HEK293 (cell line): Measurements from ENCODE around the gene CRABP2.

Experiments used
- CTCF ChIA-PET: fragments of 350-600 bp; formaldehyde crosslinking; extraction: SDS; loops from one replicate; lab custom pipeline; 2021; ENCODE audit warnings: antibody characterized with exemption; lab: Yijun Ruan, JAX
- POLR2A ChIA-PET: fragments of 300-600 bp; formaldehyde crosslinking; extraction: SDS; loops from one replicate; lab custom pipeline; 2020; ENCODE audit warnings: antibody characterized with exemption, inconsistent platforms; lab: Yijun Ruan, JAX
- H3K27ac ChIP-seq: fragments of 200-500 bp; sonication (Bioruptor generic); 2 replicates; pipeline ENCODE4 v1.5.1; 2014; ENCODE audit warnings: low read depth, low read length, control low read depth, inconsistent platforms; ENCODE audit errors: extremely low read depth
- H3K36me3 ChIP-seq, 2 experiments: fragments of 200-500 bp in 1 of 2; sonication (Bioruptor generic) in 1 of 2; 1 replicate in 1 of 2; 2 replicates in 1 of 2; pipeline ENCODE4 v1.5.1; 2014 to 2017; ENCODE audit warnings: inconsistent platforms in 2 of 2, low read length in 2 of 2; ENCODE audit not compliant: control insufficient read depth in 2 of 2, insufficient read depth in 1 of 2
- H3K4me1 ChIP-seq: fragments of 200-500 bp; sonication (Bioruptor generic); 2 replicates; pipeline ENCODE4 v1.5.1; 2014; ENCODE audit warnings: mild to moderate bottlenecking, low read length, inconsistent platforms; ENCODE audit not compliant: control insufficient read depth, insufficient read depth
- H3K4me3 ChIP-seq: 2 replicates; pipeline ENCODE4 v1.5.1; 2011; ENCODE audit warnings: low read depth, mild to moderate bottlenecking, control low read depth, low read length, moderate library complexity
- H3K9me3 ChIP-seq: fragments of 200-500 bp; sonication (Bioruptor generic); 2 replicates; pipeline ENCODE4 v1.5.1; 2014; ENCODE audit warnings: low read depth, low read length, inconsistent platforms; ENCODE audit not compliant: control insufficient read depth, insufficient read depth
- CTCF ChIP-seq: fragments of 450-650 bp; formaldehyde crosslinking; IDR thresholded peaks from 2 replicates; pipeline ENCODE4 v1.5.1; 2016; ENCODE audit warnings: missing biosample characterization, missing genetic modification characterization
- GLI4 ChIP-seq: fragments of 450-650 bp; formaldehyde crosslinking; IDR thresholded peaks from 2 replicates; pipeline ENCODE4 v1.5.1; 2016; ENCODE audit warnings: missing biosample characterization, missing genetic modification characterization
- GLIS2 ChIP-seq: fragments of 450-650 bp; formaldehyde crosslinking; IDR thresholded peaks from 2 replicates; pipeline ENCODE4 v1.5.1; 2016; ENCODE audit warnings: missing biosample characterization, missing genetic modification characterization
- KLF1 ChIP-seq: fragments of 450-650 bp; formaldehyde crosslinking; IDR thresholded peaks from 2 replicates; pipeline ENCODE4 v1.5.1; 2016; ENCODE audit warnings: missing biosample characterization, missing genetic modification characterization
- KLF17 ChIP-seq: fragments of 450-650 bp; formaldehyde crosslinking; IDR thresholded peaks from 2 replicates; pipeline ENCODE4 v1.5.1; 2016; ENCODE audit warnings: missing biosample characterization, missing genetic modification characterization
- ZBTB1 ChIP-seq: fragments of 450-650 bp; formaldehyde crosslinking; IDR thresholded peaks from 2 replicates; pipeline ENCODE4 v1.5.1; 2016; ENCODE audit warnings: missing biosample characterization, missing genetic modification characterization
- ZBTB26 ChIP-seq: fragments of 450-650 bp; formaldehyde crosslinking; optimal IDR thresholded peaks from 2 replicates; pipeline ENCODE3; 2016; ENCODE audit warnings: missing biosample characterization, mild to moderate bottlenecking, missing genetic modification characterization
- ZBTB6 ChIP-seq: fragments of 450-650 bp; formaldehyde crosslinking; IDR thresholded peaks from 2 replicates; pipeline ENCODE4 v1.5.1; 2017; ENCODE audit warnings: missing biosample characterization, missing genetic modification characterization
- ZFP37 ChIP-seq: fragments of 450-650 bp; formaldehyde crosslinking; IDR thresholded peaks from 2 replicates; pipeline ENCODE4 v1.5.1; 2016; ENCODE audit warnings: missing biosample characterization, missing genetic modification characterization
- ZNF140 ChIP-seq: fragments of 450-650 bp; formaldehyde crosslinking; IDR thresholded peaks from 2 replicates; pipeline ENCODE4 v1.5.1; 2016; ENCODE audit warnings: missing biosample characterization, missing genetic modification characterization
- ZNF169 ChIP-seq: fragments of 450-650 bp; formaldehyde crosslinking; IDR thresholded peaks from 2 replicates; pipeline ENCODE4 v1.5.1; 2016; ENCODE audit warnings: missing biosample characterization, missing genetic modification characterization
- ZNF211 ChIP-seq: fragments of 450-650 bp; formaldehyde crosslinking; IDR thresholded peaks from 2 replicates; pipeline ENCODE4 v1.5.1; 2016; ENCODE audit warnings: low read depth, missing biosample characterization, missing genetic modification characterization
- ZNF239 ChIP-seq: fragments of 450-650 bp; formaldehyde crosslinking; IDR thresholded peaks from 2 replicates; pipeline ENCODE4 v1.5.1; 2016; ENCODE audit warnings: missing biosample characterization, missing genetic modification characterization
- ZNF280C ChIP-seq: fragments of 450-650 bp; formaldehyde crosslinking; IDR thresholded peaks from 2 replicates; pipeline ENCODE4 v1.5.1; 2016; ENCODE audit warnings: missing biosample characterization, missing genetic modification characterization
- ZNF324 ChIP-seq: fragments of 450-650 bp; formaldehyde crosslinking; IDR thresholded peaks from 2 replicates; pipeline ENCODE4 v1.5.1; 2016; ENCODE audit warnings: missing biosample characterization, missing genetic modification characterization
- ZNF549 ChIP-seq: fragments of 450-650 bp; IDR thresholded peaks from 2 replicates; pipeline ENCODE4 v1.5.1; 2018; ENCODE audit warnings: missing biosample characterization, missing genetic modification characterization, mild to moderate bottlenecking, inconsistent platforms, moderate library complexity
- ZNF555 ChIP-seq: fragments of 450-650 bp; formaldehyde crosslinking; conservative IDR thresholded peaks from 2 replicates; pipeline ENCODE4 v1.5.1; 2017; ENCODE audit warnings: missing biosample characterization, mild to moderate bottlenecking, missing genetic modification characterization, inconsistent platforms
- ZNF558 ChIP-seq: fragments of 450-650 bp; formaldehyde crosslinking; IDR thresholded peaks from 2 replicates; pipeline ENCODE4 v1.5.1; 2016; ENCODE audit warnings: missing biosample characterization, missing genetic modification characterization
- ZNF560 ChIP-seq: fragments of 450-650 bp; formaldehyde crosslinking; IDR thresholded peaks from 2 replicates; pipeline ENCODE4 v1.5.1; 2017; ENCODE audit warnings: missing biosample characterization, missing genetic modification characterization, borderline replicate concordance
- ZNF580 ChIP-seq: fragments of 450-650 bp; formaldehyde crosslinking; IDR thresholded peaks from 2 replicates; pipeline ENCODE4 v1.5.1; 2016; ENCODE audit warnings: missing biosample characterization, missing genetic modification characterization
- ZNF600 ChIP-seq: fragments of 450-650 bp; formaldehyde crosslinking; IDR thresholded peaks from 2 replicates; pipeline ENCODE4 v1.5.1; 2016; ENCODE audit warnings: missing biosample characterization, missing genetic modification characterization
- ZNF654 ChIP-seq: fragments of 450-650 bp; formaldehyde crosslinking; IDR thresholded peaks from 2 replicates; pipeline ENCODE4 v1.5.1; 2016; ENCODE audit warnings: low read depth, missing biosample characterization, missing genetic modification characterization
- ZNF776 ChIP-seq: fragments of 450-650 bp; formaldehyde crosslinking; IDR thresholded peaks from 2 replicates; pipeline ENCODE4 v1.5.0; 2017; ENCODE audit warnings: missing biosample characterization, missing genetic modification characterization, borderline replicate concordance
- ZXDB ChIP-seq: fragments of 450-650 bp; formaldehyde crosslinking; IDR thresholded peaks from 2 replicates; pipeline ENCODE4 v1.5.1; 2016; ENCODE audit warnings: missing biosample characterization, missing genetic modification characterization

Gene CRABP2

GRCh38 chr1:156657741-156658319 lies 47.6 kb downstream of the CRABP2 start (continued):
- TF ChIP-seq ZNF600 (tag by site-specific recombination) (peak; percentile 69; the same call in 1 of the 2 replicates), ZNF555 (tag by site-specific recombination) (no peak), ZNF558 (tag by site-specific recombination) (no peak), ZNF776 (tag by site-specific recombination) (no peak), ZNF549 (no peak), KLF1 (tag by site-specific recombination) (no peak), ZNF580 (tag by site-specific recombination) (no peak), ZNF211 (no peak), GLI4 (tag by site-specific recombination) (0 out of 2 replicates have a peak, but pooled peaks have one; percentile 15), ZNF560 (no peak), ZBTB1 (no peak)

GRCh38 chr1:156656806-156657740 lies 48.3 kb downstream of the CRABP2 start:
- Histone ChIP-seq H3K4me3 (no peak overlapping the region), H3K4me1 (peaks cover 4% of the 10 kb centered on the region; the same call in 1 of the 2 replicates), H3K36me3 (no peaks in the 10 kb centered on the region), H3K9me3 (no peaks in the 10 kb centered on the region), H3K27ac (no peak overlapping the region)
- ChIA-PET POLR2A (interaction anchor here (1.3 kb wide), 1 partner anchor 33 kb away, joined by 4 read pairs; no protein-coding TSS in a partner anchor), CTCF (interaction anchor here (0.6 to 15.2 kb wide), 20 partner anchors 8 to 271 kb away, joined by 3 to 564 read pairs (median 4); partner anchors contain the start of genes BCAN, CRABP2, HAPLN2 and NES)
- TF ChIP-seq CTCF (tag by site-specific recombination) (peak; percentile 94), GLIS2 (tag by site-specific recombination) (peak; percentile 37; the same call in 1 of the 2 replicates), KLF17 (tag by site-specific recombination) (no peak), ZFP37 (tag by site-specific recombination) (0 out of 2 replicates have a peak, but pooled peaks have one; percentile 25), ZNF239 (tag by site-specific recombination) (no peak), ZNF654 (peak; percentile 70), ZXDB (tag by site-specific recombination) (peak; percentile 51; the same call in 1 of the 2 replicates), ZNF140 (tag by site-specific recombination) (no peak), ZNF280C (tag by site-specific recombination) (no peak), ZBTB26 (peak; percentile 26), ZNF324 (tag by site-specific recombination) (no peak), ZNF169 (no peak), ZBTB6 (tag by site-specific recombination) (no peak)
